SJCRH30 (cell line): ENCODE measurements around the gene MN1. TPM values are rescaled to one million over a fixed set of nuclear protein-coding genes. Genes with fewer than 3 reads are reported as not detected.

Experiments used
- DNase-seq, 2 experiments: peaks; one replicate each; pipeline ENCODE4 v3.0.0-alpha.2; 2015 to 2020
- H3K27ac ChIP-seq: fragments of 250-450 bp; sonication (Bioruptor Pico); 2 replicates; pipeline ENCODE4 v1.5.1; 2020; ENCODE audit warnings: mild to moderate bottlenecking, moderate library complexity
- H3K27me3 ChIP-seq: fragments of 250-450 bp; sonication (Bioruptor Pico); 2 replicates; pipeline ENCODE4 v1.5.1; 2020; ENCODE audit warnings: mild to moderate bottlenecking, moderate library complexity
- H3K36me3 ChIP-seq: fragments of 250-450 bp; sonication (Bioruptor Pico); 2 replicates; pipeline ENCODE4 v1.5.1; 2020; ENCODE audit warnings: mild to moderate bottlenecking, moderate library complexity
- H3K4me1 ChIP-seq: fragments of 250-450 bp; sonication (Bioruptor Pico); 2 replicates; pipeline ENCODE4 v1.5.1; 2020; ENCODE audit warnings: mild to moderate bottlenecking, moderate library complexity
- H3K4me3 ChIP-seq: fragments of 250-450 bp; sonication (Bioruptor Pico); 2 replicates; pipeline ENCODE4 v1.5.1; 2020; ENCODE audit warnings: mild to moderate bottlenecking, moderate library complexity
- H3K9me3 ChIP-seq: fragments of 250-450 bp; sonication (Bioruptor Pico); replicated peaks from 2 replicates; pipeline ENCODE4 v1.5.1; 2020; ENCODE audit warnings: mild to moderate bottlenecking, moderate library complexity
- total RNA-seq: library from RNA; depleted of rRNA; stranded (reverse); fragments of >200 nt; shearing (Covaris generic); gene quantifications from 2 replicates; pipeline ENCODE4 v1.2.3, GENCODE V29; 2014

MN1 gene
- total RNA-seq, 1 experiment from 2014 or later: 36.1 TPM

- H3K27me3 ChIP-seq: no peaks in the 10 kb centered on the region
- H3K4me1 ChIP-seq: peaks cover 20% of the 10 kb centered on the region
- H3K36me3 ChIP-seq: peaks cover 46% of the 10 kb centered on the region
- DNase-seq: peak in 1 of 2 experiments; percentile 33
- H3K9me3 ChIP-seq: no peaks in the 10 kb centered on the region
- H3K4me3 ChIP-seq: peak overlapping the region; percentile 98
- peak overlapping the region; percentile 90 for H3K27ac ChIP-seq
Observed at GRCh38 chr22:27798511-27799014, 3.0 kb downstream of the MN1 start.

GRCh38 chr22:27797520-27798391 lies 3.8 kb downstream of the MN1 start:
- H3K36me3 ChIP-seq: peaks cover 49% of the 10 kb centered on the region
- no peaks in the 10 kb centered on the region for H3K9me3 ChIP-seq
- peak overlapping the region; percentile 90 for H3K27ac ChIP-seq
- H3K4me1 ChIP-seq: peaks cover 22% of the 10 kb centered on the region
- peak overlapping the region; percentile 98 for H3K4me3 ChIP-seq
- no peaks in the 10 kb centered on the region for H3K27me3 ChIP-seq
- peak in 1 of 2 experiments; percentile 42 for DNase-seq

GRCh38 chr22:27796829-27797519 lies 4.6 kb downstream of the MN1 start:
- Histone ChIP-seq H3K4me1 (peaks cover 21% of the 10 kb centered on the region), H3K4me3 (peak overlapping the region; percentile 98), H3K27me3 (no peaks in the 10 kb centered on the region), H3K9me3 (no peaks in the 10 kb centered on the region), H3K27ac (peak overlapping the region; percentile 90; the same call in 1 of the 2 replicates), H3K36me3 (peaks cover 49% of the 10 kb centered on the region)
- DNase-seq: peak in 1 of 2 experiments; percentile 40

GRCh38 chr22:27795696-27796517 lies 5.6 kb downstream of the MN1 start:
- Histone ChIP-seq H3K27me3 (no peaks in the 10 kb centered on the region), H3K4me1 (peaks cover 32% of the 10 kb centered on the region), H3K36me3 (peaks cover 55% of the 10 kb centered on the region), H3K4me3 (peak overlapping the region; percentile 98), H3K27ac (peak overlapping the region; percentile 36; the same call in 1 of the 2 replicates), H3K9me3 (no peaks in the 10 kb centered on the region)
- DNase-seq: no peak

GRCh38 chr22:27795053-27795452 lies 6.5 kb downstream of the MN1 start:
- Histone ChIP-seq H3K27ac (peak overlapping the region; percentile 36; the same call in 1 of the 2 replicates), H3K4me3 (peak overlapping the region; percentile 98), H3K4me1 (peaks cover 38% of the 10 kb centered on the region), H3K9me3 (no peaks in the 10 kb centered on the region), H3K27me3 (no peaks in the 10 kb centered on the region), H3K36me3 (peaks cover 61% of the 10 kb centered on the region)
- peak; percentile 37 to 50 for DNase-seq

- H3K4me3 ChIP-seq: peak overlapping the region; percentile 98
- H3K4me1 ChIP-seq: peaks cover 46% of the 10 kb centered on the region
- H3K27me3 ChIP-seq: no peaks in the 10 kb centered on the region
- DNase-seq: peak in 1 of 2 experiments; percentile 48
- H3K9me3 ChIP-seq: no peaks in the 10 kb centered on the region
- H3K27ac ChIP-seq: peak overlapping the region; percentile 51
- peaks cover 66% of the 10 kb centered on the region for H3K36me3 ChIP-seq
Observed at GRCh38 chr22:27794226-27794625, 7.3 kb downstream of the MN1 start.

- H3K27me3 ChIP-seq: no peaks in the 10 kb centered on the region
- H3K4me1 ChIP-seq: peaks cover 47% of the 10 kb centered on the region
- peak overlapping the region; percentile 14; the same call in 1 of the 2 replicates for H3K4me3 ChIP-seq
- peak overlapping the region; percentile 51 for H3K27ac ChIP-seq
- no peaks in the 10 kb centered on the region for H3K9me3 ChIP-seq
- peaks cover 67% of the 10 kb centered on the region for H3K36me3 ChIP-seq
- DNase-seq: no peak
Observed at GRCh38 chr22:27793576-27793975, 8.0 kb downstream of the MN1 start.

- H3K4me3 ChIP-seq: peak overlapping the region; percentile 14
- H3K4me1 ChIP-seq: peaks cover 47% of the 10 kb centered on the region
- peak; percentile 70 to 83 for DNase-seq
- no peaks in the 10 kb centered on the region for H3K9me3 ChIP-seq
- peaks cover 63% of the 10 kb centered on the region for H3K36me3 ChIP-seq
- H3K27me3 ChIP-seq: no peaks in the 10 kb centered on the region
- peak overlapping the region; percentile 51 for H3K27ac ChIP-seq
Observed at GRCh38 chr22:27792452-27793161, 8.9 kb downstream of the MN1 start.

- peak overlapping the region; percentile 76 for H3K27ac ChIP-seq
- H3K4me1 ChIP-seq: peaks cover 47% of the 10 kb centered on the region
- DNase-seq: no peak
- H3K4me3 ChIP-seq: peak overlapping the region; percentile 20
- no peaks in the 10 kb centered on the region for H3K27me3 ChIP-seq
- H3K9me3 ChIP-seq: no peaks in the 10 kb centered on the region
- H3K36me3 ChIP-seq: peaks cover 61% of the 10 kb centered on the region
Observed at GRCh38 chr22:27791859-27792241, 9.7 kb downstream of the MN1 start.

- Histone ChIP-seq H3K36me3 (peaks cover 61% of the 10 kb centered on the region), H3K4me1 (peaks cover 47% of the 10 kb centered on the region), H3K27me3 (no peaks in the 10 kb centered on the region), H3K4me3 (peak overlapping the region; percentile 20), H3K9me3 (no peaks in the 10 kb centered on the region), H3K27ac (peak overlapping the region; percentile 76)
- DNase-seq: peak; percentile 39 to 60
Observed at GRCh38 chr22:27791159-27791858, 10.2 kb downstream of the MN1 start.

- Histone ChIP-seq H3K27me3 (no peaks in the 10 kb centered on the region), H3K36me3 (peaks cover 60% of the 10 kb centered on the region), H3K4me3 (peak overlapping the region; percentile 20), H3K27ac (peak overlapping the region; percentile 76), H3K9me3 (no peaks in the 10 kb centered on the region), H3K4me1 (peaks cover 47% of the 10 kb centered on the region)
- peak; percentile 54 to 70 for DNase-seq
Observed at GRCh38 chr22:27790376-27791158, 11.0 kb downstream of the MN1 start.

- Histone ChIP-seq H3K4me1 (peaks cover 38% of the 10 kb centered on the region), H3K27me3 (no peaks in the 10 kb centered on the region), H3K27ac (no peak overlapping the region), H3K36me3 (peaks cover 57% of the 10 kb centered on the region), H3K9me3 (no peaks in the 10 kb centered on the region), H3K4me3 (no peak overlapping the region)
- DNase-seq: no peak
Observed at GRCh38 chr22:27788500-27789288, 12.9 kb downstream of the MN1 start.
